GM23248 (cell line): ENCODE measurements around the gene UQCRC1. TPM values are rescaled to one million over a fixed set of nuclear protein-coding genes. Genes with fewer than 3 reads are reported as not detected.
A peak's percentile ranks its signal among the peaks of the same experiment; 100 is the strongest.

Experiments
- DNase-seq: peaks from one replicate; pipeline ENCODE4 v3.0.0-alpha.2; 2015
- H2AFZ ChIP-seq: fragments of 200-600 bp; sonication (generic); 2 replicates; pipeline ENCODE4 v1.6.1; 2016; ENCODE audit warnings: antibody characterized with exemption
- H3F3A ChIP-seq: fragments of 200-600 bp; sonication (generic); 2 replicates; pipeline ENCODE4 v1.6.1; 2016; ENCODE audit warnings: mild to moderate bottlenecking, antibody characterized with exemption, mixed run types; ENCODE audit not compliant: insufficient read depth
- H3K27ac ChIP-seq: fragments of 200-600 bp; sonication (generic); 2 replicates; pipeline ENCODE4 v1.5.1; 2016; ENCODE audit warnings: mild to moderate bottlenecking
- H3K27me3 ChIP-seq: fragments of 200-600 bp; sonication (generic); replicated peaks from 2 replicates; pipeline ENCODE4 v1.6.1; 2016; ENCODE audit warnings: mild to moderate bottlenecking; ENCODE audit not compliant: insufficient read depth
- H3K36me3 ChIP-seq: fragments of 200-600 bp; sonication (generic); 2 replicates; pipeline ENCODE4 v1.6.1; 2016; ENCODE audit warnings: low read depth, mild to moderate bottlenecking
- H3K4me1 ChIP-seq: fragments of 200-600 bp; sonication (generic); 2 replicates; pipeline ENCODE4 v1.6.1; 2016; ENCODE audit warnings: mild to moderate bottlenecking; ENCODE audit not compliant: insufficient read depth
- H3K4me2 ChIP-seq: fragments of 200-600 bp; sonication (generic); one replicate; pipeline ENCODE4 v1.6.1; 2016; ENCODE audit warnings: mild to moderate bottlenecking; ENCODE audit not compliant: unreplicated experiment
- H3K4me3 ChIP-seq: fragments of 200-600 bp; sonication (generic); 2 replicates; pipeline ENCODE4 v1.5.1; 2016; ENCODE audit warnings: mild to moderate bottlenecking
- H3K79me2 ChIP-seq: fragments of 200-600 bp; sonication (generic); 2 replicates; pipeline ENCODE4 v1.6.1; 2016; ENCODE audit warnings: mild to moderate bottlenecking; ENCODE audit not compliant: insufficient read depth
- H3K9ac ChIP-seq: fragments of 200-600 bp; sonication (generic); 2 replicates; pipeline ENCODE4 v1.6.1; 2016; ENCODE audit warnings: mild to moderate bottlenecking
- H3K9me2 ChIP-seq: fragments of 200-600 bp; sonication (generic); 2 replicates; pipeline ENCODE4 v1.6.1; 2016; ENCODE audit warnings: mixed run types, mild to moderate bottlenecking, moderate library complexity; ENCODE audit not compliant: insufficient read depth
- H3K9me3 ChIP-seq: fragments of 200-600 bp; sonication (generic); one replicate; pipeline ENCODE4 v1.6.1; 2017; ENCODE audit warnings: low read depth
- H4K20me1 ChIP-seq: fragments of 200-600 bp; sonication (generic); 2 replicates; pipeline ENCODE4 v1.6.0; 2016; ENCODE audit not compliant: insufficient read depth
- EZH2 ChIP-seq: fragments of 200-600 bp; sonication (generic); IDR thresholded peaks from 2 replicates; pipeline ENCODE4 v1.6.1; 2018; ENCODE audit warnings: antibody characterized with exemption, mild to moderate bottlenecking; ENCODE audit not compliant: insufficient read depth, poor library complexity, severe bottlenecking
- EZH2phosphoT487 ChIP-seq: fragments of 200-600 bp; sonication (generic); IDR thresholded peaks from 2 replicates; pipeline ENCODE4 v1.6.1; 2018; ENCODE audit warnings: antibody characterized with exemption, moderate library complexity, mild to moderate bottlenecking, low read depth; ENCODE audit not compliant: insufficient read depth
- WGBS, 2 experiments: methylation state at CpG; one replicate each; pipeline ENCODE4 v1.1.6; 2015 to 2017; ENCODE audit warnings: low lambda C conversion rate in 2 of 2, low coverage in 1 of 2; ENCODE audit errors: missing lambda C conversion rate in 2 of 2; 5-methylcytosine and 5-hydroxymethylcytosine counted together
- in situ Hi-C: fragments of 300-500 bp; cut with MboI; formaldehyde crosslinking; loops from 2 replicates; pipeline ENCODE4 v1.15.0; 2020
- polyA plus RNA-seq: library from polyadenylated mRNA; unstranded; fragments of >200 nt; fragmentation: Nextera tagmentation; extraction: Ambion mirVana; gene quantifications from 2 replicates; pipeline ENCODE4 v1.2.1, GENCODE V29; 2016
- total RNA-seq: library from RNA; depleted of rRNA; stranded (reverse); fragments of >200 nt; shearing (Covaris generic); gene quantifications from 2 replicates; pipeline ENCODE4 v1.2.3, GENCODE V29; 2014

The UQCRC1 gene
- total and polyA plus RNA-seq, 2 experiments from 2014 or later = 252 to 285 TPM

GRCh38 chr3:48594417-48595049 lies 14.9 kb downstream of the UQCRC1 start:
- in situ Hi-C loops = no loop called here
- H3K4me1 ChIP-seq = peaks cover 49% of the 10 kb centered on the region
- 57 to 63% methylated on average over 28 to 39 of the region's 39 CpGs for WGBS, 2 experiments
- H3K9ac ChIP-seq = peak overlapping the region; percentile 72
- H3K27ac ChIP-seq = no peak overlapping the region
- no peaks in the 10 kb centered on the region for H3K27me3 ChIP-seq
- peak overlapping the region; percentile 64 for H2AFZ ChIP-seq
- peak overlapping the region; percentile 76 for H3K4me2 ChIP-seq
- no peaks in the 10 kb centered on the region for H3K9me3 ChIP-seq
- peaks cover 7% of the 10 kb centered on the region; the same call in 1 of the 2 replicates for H3K79me2 ChIP-seq
- peaks cover 21% of the 10 kb centered on the region for H3F3A ChIP-seq
- H4K20me1 ChIP-seq = no peaks in the 10 kb centered on the region
- no peaks in the 10 kb centered on the region for H3K9me2 ChIP-seq
- peak overlapping the region; percentile 68 for H3K4me3 ChIP-seq
- TF ChIP-seq EZH2phosphoT487 = no peak
- TF ChIP-seq EZH2 = no peak
- H3K36me3 ChIP-seq = peaks cover 6% of the 10 kb centered on the region; the same call in 1 of the 2 replicates
- peak; percentile 30 for DNase-seq

GRCh38 chr3:48593337-48593736 lies 16.1 kb downstream of the UQCRC1 start:
- WGBS, 2 experiments = 96 to 98% methylated on average over 9 of the region's 9 CpGs
- Histone ChIP-seq H3K27me3 (no peaks in the 10 kb centered on the region), H4K20me1 (no peaks in the 10 kb centered on the region), H3K9me2 (no peaks in the 10 kb centered on the region), H3K9ac (no peak overlapping the region), H3K36me3 (peaks cover 4% of the 10 kb centered on the region; the same call in 1 of the 2 replicates), H3K4me1 (peaks cover 37% of the 10 kb centered on the region), H3K79me2 (peaks cover 7% of the 10 kb centered on the region; the same call in 1 of the 2 replicates), H3F3A (peaks cover 13% of the 10 kb centered on the region), H3K4me2 (no peak overlapping the region), H3K4me3 (no peak overlapping the region), H2AFZ (no peak overlapping the region), H3K27ac (no peak overlapping the region), H3K9me3 (no peaks in the 10 kb centered on the region)
- in situ Hi-C loops = no loop called here
- no peak for DNase-seq
- no peak for TF ChIP-seq EZH2
- no peak for TF ChIP-seq EZH2phosphoT487

GRCh38 chr3:48592519-48593087 lies 16.8 kb downstream of the UQCRC1 start:
- in situ Hi-C loops = no loop called here
- no peak overlapping the region for H3K9ac ChIP-seq
- TF ChIP-seq EZH2phosphoT487 (no peak), EZH2 (no peak)
- H3F3A ChIP-seq = peaks cover 7% of the 10 kb centered on the region
- H3K4me3 ChIP-seq = no peak overlapping the region
- no peak overlapping the region for H2AFZ ChIP-seq
- DNase-seq = peak; percentile 40
- H3K79me2 ChIP-seq = peaks cover 7% of the 10 kb centered on the region; the same call in 1 of the 2 replicates
- H4K20me1 ChIP-seq = no peaks in the 10 kb centered on the region
- no peak overlapping the region for H3K4me2 ChIP-seq
- H3K27ac ChIP-seq = no peak overlapping the region
- H3K4me1 ChIP-seq = peaks cover 29% of the 10 kb centered on the region
- 93 to 94% methylated on average over 17 to 19 of the region's 21 CpGs for WGBS, 2 experiments
- peaks cover 2% of the 10 kb centered on the region; the same call in 1 of the 2 replicates for H3K36me3 ChIP-seq
- no peaks in the 10 kb centered on the region for H3K9me2 ChIP-seq
- H3K9me3 ChIP-seq = no peaks in the 10 kb centered on the region
- no peaks in the 10 kb centered on the region for H3K27me3 ChIP-seq

GRCh38 chr3:48591886-48592518 lies 17.4 kb downstream of the UQCRC1 start:
- H3K27me3 ChIP-seq = no peaks in the 10 kb centered on the region
- H3K4me3 ChIP-seq = no peak overlapping the region
- TF ChIP-seq EZH2phosphoT487 = no peak
- TF ChIP-seq EZH2 = no peak
- in situ Hi-C loops = no loop called here
- H3K9me2 ChIP-seq = no peaks in the 10 kb centered on the region
- H3K9me3 ChIP-seq = no peaks in the 10 kb centered on the region
- no peak overlapping the region for H2AFZ ChIP-seq
- H3K36me3 ChIP-seq = no peaks in the 10 kb centered on the region
- peaks cover 24% of the 10 kb centered on the region for H3K4me1 ChIP-seq
- 95 to 97% methylated on average over 22 of the region's 22 CpGs for WGBS, 2 experiments
- H3K79me2 ChIP-seq = peaks cover 7% of the 10 kb centered on the region; the same call in 1 of the 2 replicates
- DNase-seq = no peak
- H4K20me1 ChIP-seq = no peaks in the 10 kb centered on the region
- H3K27ac ChIP-seq = no peak overlapping the region
- H3F3A ChIP-seq = peaks cover under 1% of the 10 kb centered on the region; the same call in 1 of the 2 replicates
- H3K9ac ChIP-seq = no peak overlapping the region
- no peak overlapping the region for H3K4me2 ChIP-seq
